Measurements from ENCODE around the gene GYPC.
"Not testable (repeated sequence)": the region's sequence is repeated elsewhere in the genome, so short reads cannot be mapped to it uniquely, and the experiment has no call there.

Gene GYPC

GRCh38 chr2:126686841-126687485, 31.0 kb downstream of the GYPC start:
- no peak for DNase-seq
- in situ Hi-C loops (cut with HindIII; ENCODE audit: low pct_ligation_motif_present, low pct_unique_long_range_greater_than_20kb, low sequenced_read_pairs), result no loop called here

DNA sequence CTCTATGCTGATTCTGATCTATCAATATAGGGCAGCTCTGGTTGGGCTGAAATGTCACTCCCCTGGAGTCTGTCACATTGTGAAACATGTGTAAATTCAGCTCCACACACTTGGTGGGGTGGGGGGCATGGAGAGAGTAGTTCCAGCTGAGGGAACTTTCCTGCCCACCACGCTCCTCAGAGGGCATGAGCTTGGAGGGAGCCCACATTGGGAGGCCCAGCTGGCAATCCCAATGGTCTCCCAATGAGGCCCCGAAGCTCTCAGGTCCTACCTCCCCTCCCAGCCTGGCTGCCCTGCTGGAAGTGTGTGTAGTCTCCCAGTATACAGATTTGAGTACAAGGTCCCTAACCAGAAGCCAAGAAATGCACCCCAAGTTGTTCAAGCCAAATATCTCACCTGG, 31.5 kb downstream of the GYPC start:
- no peak for DNase-seq
- in situ Hi-C loops (cut with HindIII; ENCODE audit: low pct_ligation_motif_present, low pct_unique_long_range_greater_than_20kb, low sequenced_read_pairs), result no loop called here

- DNase-seq; in situ Hi-C loops (cut with HindIII; ENCODE audit: low pct_ligation_motif_present, low pct_unique_long_range_greater_than_20kb, low sequenced_read_pairs): not testable (repeated sequence)
Measured at GRCh38 chr2:126688594-126688993, 32.6 kb downstream of the GYPC start.

DNA sequence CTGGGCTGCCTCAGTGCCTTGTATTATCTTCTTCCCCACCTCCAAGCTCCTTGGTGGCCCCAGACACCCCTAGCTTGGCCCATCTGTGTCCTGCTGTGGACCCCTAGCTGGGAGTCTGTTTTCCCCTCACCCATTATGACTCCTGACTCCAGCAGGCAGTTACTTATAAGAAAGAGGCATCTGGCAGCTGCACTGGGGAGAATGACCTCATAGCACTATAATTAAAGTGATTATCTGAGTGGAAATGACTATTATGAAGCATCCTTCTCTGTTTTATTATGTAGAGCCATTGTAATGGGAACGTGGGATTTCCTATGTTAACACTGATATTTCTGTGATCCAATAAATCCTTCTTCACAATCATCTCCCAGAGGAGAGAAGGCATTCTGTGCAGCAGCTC, 36.3 kb downstream of the GYPC start:
- DNase-seq; in situ Hi-C loops (cut with HindIII; ENCODE audit: low pct_ligation_motif_present, low pct_unique_long_range_greater_than_20kb, low sequenced_read_pairs): not testable (repeated sequence)

DNA sequence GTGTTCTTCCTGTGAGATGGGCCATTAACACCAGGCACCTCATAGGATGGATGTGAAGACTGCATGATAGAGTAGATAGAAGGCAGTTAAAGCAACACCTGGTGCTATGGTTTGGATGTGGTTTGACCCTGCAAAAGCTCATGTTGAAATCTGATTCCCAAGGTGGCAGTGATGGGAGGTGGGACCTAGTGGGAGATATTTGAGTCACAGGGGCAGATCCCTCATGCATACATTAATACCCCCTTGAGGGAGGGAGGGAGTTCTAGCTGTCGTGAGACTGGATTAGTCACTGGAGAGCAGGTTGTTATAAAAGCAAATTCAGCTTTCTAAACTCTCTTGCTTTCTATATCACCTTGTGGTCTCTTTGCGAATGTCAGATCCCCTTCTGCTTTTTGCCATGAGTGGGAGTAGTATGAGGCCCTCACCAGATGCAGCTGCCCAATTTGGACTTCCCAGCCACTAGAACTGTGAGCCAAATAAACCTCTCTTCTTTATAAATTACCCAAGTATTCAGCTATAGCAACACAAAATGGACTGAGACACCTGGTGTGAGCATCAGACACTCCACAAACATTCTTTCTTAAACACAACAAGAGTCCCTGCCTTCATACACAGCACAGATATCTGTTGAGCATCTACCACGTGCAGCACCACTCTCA, 37.1 kb downstream of the GYPC start:
- DNase-seq; in situ Hi-C loops (cut with HindIII; ENCODE audit: low pct_ligation_motif_present, low pct_unique_long_range_greater_than_20kb, low sequenced_read_pairs): not testable (repeated sequence)

- no peak for DNase-seq
- in situ Hi-C loops (cut with HindIII; ENCODE audit: low pct_ligation_motif_present, low pct_unique_long_range_greater_than_20kb, low sequenced_read_pairs), result no loop called here
Measured at GRCh38 chr2:126696644-126697520, 40.9 kb downstream of the GYPC start.

GRCh38 chr2:126698376-126698775, 42.4 kb downstream of the GYPC start:
- in situ Hi-C loops (cut with HindIII; ENCODE audit: low pct_ligation_motif_present, low pct_unique_long_range_greater_than_20kb, low sequenced_read_pairs), result no loop called here
- DNase-seq, result no peak

DNA sequence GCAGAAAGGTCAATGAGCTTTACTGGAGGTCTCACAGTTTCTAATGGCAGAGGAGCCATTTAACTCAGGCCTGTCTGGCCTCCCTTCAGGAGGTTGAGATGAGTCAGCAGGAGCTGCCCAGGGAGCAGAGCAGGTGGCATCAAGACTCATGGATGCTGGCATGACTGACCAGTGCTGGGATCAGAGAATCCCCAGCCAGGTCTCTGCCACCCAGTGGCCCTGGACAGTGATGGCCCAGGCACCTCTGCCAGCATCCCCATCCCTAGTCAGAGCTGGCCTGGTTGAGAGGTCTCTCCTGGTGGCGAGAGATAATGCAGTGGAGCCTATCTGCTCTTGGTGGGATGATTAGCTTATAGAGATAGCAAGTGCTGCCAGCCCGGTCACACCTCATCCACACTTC, 43.1 kb downstream of the GYPC start:
- DNase-seq, result no peak
- in situ Hi-C loops (cut with HindIII; ENCODE audit: low pct_ligation_motif_present, low pct_unique_long_range_greater_than_20kb, low sequenced_read_pairs), result no loop called here

- in situ Hi-C loops (cut with HindIII; ENCODE audit: low pct_ligation_motif_present, low pct_unique_long_range_greater_than_20kb, low sequenced_read_pairs), result no loop called here
- no peak for DNase-seq
Measured at GRCh38 chr2:126699716-126700581, 44.0 kb downstream of the GYPC start.

DNA sequence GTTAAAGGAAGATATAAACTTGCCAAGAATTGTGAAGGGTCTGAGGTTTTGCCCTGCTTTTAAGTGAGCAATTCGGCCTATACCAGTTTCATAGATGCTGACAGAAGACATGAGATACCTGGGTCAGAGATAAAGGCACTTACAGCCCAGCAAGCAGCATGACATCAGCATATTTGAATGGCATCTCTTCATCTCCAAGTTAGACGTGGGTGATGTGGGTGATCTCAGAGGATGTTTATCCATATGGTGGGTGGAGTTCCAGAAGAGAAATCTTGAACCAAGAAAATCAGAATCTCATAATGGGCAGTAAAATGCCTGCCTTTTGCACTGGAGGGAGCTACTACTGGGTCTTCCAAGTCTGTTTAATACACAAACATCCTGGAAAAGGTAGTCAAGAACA, 44.7 kb downstream of the GYPC start:
- in situ Hi-C loops (cut with HindIII; ENCODE audit: low pct_ligation_motif_present, low pct_unique_long_range_greater_than_20kb, low sequenced_read_pairs), result no loop called here
- DNase-seq, result no peak

- in situ Hi-C loops (cut with HindIII; ENCODE audit: low pct_ligation_motif_present, low pct_unique_long_range_greater_than_20kb, low sequenced_read_pairs), result no loop called here
- DNase-seq, result no peak
Measured at GRCh38 chr2:126703311-126703710, 47.4 kb downstream of the GYPC start.

- in situ Hi-C loops (cut with HindIII; ENCODE audit: low pct_ligation_motif_present, low pct_unique_long_range_greater_than_20kb, low sequenced_read_pairs), result no loop called here
- DNase-seq, result no peak
Measured at GRCh38 chr2:126704434-126705160, 48.6 kb downstream of the GYPC start.

GRCh38 chr2:126707191-126707590, 51.2 kb downstream of the GYPC start:
- in situ Hi-C loops (cut with HindIII; ENCODE audit: low pct_ligation_motif_present, low pct_unique_long_range_greater_than_20kb, low sequenced_read_pairs), result no loop called here
- DNase-seq, result no peak

- DNase-seq, result no peak
- in situ Hi-C loops (cut with HindIII; ENCODE audit: low pct_ligation_motif_present, low pct_unique_long_range_greater_than_20kb, low sequenced_read_pairs), result no loop called here
Measured at GRCh38 chr2:126707941-126708340, 52.0 kb downstream of the GYPC start.

GRCh38 chr2:126714191-126714965, 58.4 kb downstream of the GYPC start:
- no peak for DNase-seq
- in situ Hi-C loops (cut with HindIII; ENCODE audit: low pct_ligation_motif_present, low pct_unique_long_range_greater_than_20kb, low sequenced_read_pairs), result no loop called here

GRCh38 chr2:126715111-126715510, 59.2 kb downstream of the GYPC start:
- in situ Hi-C loops (cut with HindIII; ENCODE audit: low pct_ligation_motif_present, low pct_unique_long_range_greater_than_20kb, low sequenced_read_pairs), result no loop called here
- no peak for DNase-seq

All from ACHN (cell line).